ENCODE results near the gene GPC5. TPM values are rescaled to one million over a fixed set of nuclear protein-coding genes. Genes with fewer than 3 reads are reported as not detected.

Gene GPC5
- total and polyA plus RNA-seq, 7 experiments from 2014 or later: 0.10 to 0.38 TPM; not detected in 5

GRCh38 chr13:91571681-91572080 lies 173.3 kb downstream of the GPC5 start:
- CTCF ChIA-PET: no interaction called here
- Mint-ChIP-seq H3K27me3 (peaks cover 0 to 10% (median 0%) of the 10 kb centered on the region in 5 donors), H3K4me3 (no peak overlapping the region), H3K9me3 (peaks cover 0 to 3% (median 0%) of the 10 kb centered on the region in 11 donors), H3K36me3 (no peaks in the 10 kb centered on the region), H3K27ac (no peak overlapping the region), H3K4me1 (no peaks in the 10 kb centered on the region)
- ATAC-seq (no peak), DNase-seq (no peak)
- POLR2A ChIA-PET: no interaction called here
- no peaks in the 10 kb centered on the region for H3K4me1 ChIP-seq (ENCODE audit: control insufficient read depth in 2 of 2, insufficient read depth in 2 of 2, low read length in 2 of 2)
- intact Hi-C loops (cut with micrococcal nuclease): loop anchor here in 1 of 2 donors (10.0 kb wide), 1 partner anchor 197 kb away; no protein-coding TSS in a partner anchor
- H3K9me3 ChIP-seq (ENCODE audit: control insufficient read depth in 2 of 3, low read length in 3 of 3): no peaks in the 10 kb centered on the region
- H3K4me3 ChIP-seq (ENCODE audit: low read length): no peak overlapping the region
- no peaks in the 10 kb centered on the region for H3K36me3 ChIP-seq (ENCODE audit: control insufficient read depth in 2 of 3, insufficient read depth in 3 of 3, low read length in 3 of 3)
- no peak overlapping the region for H3K27ac ChIP-seq (ENCODE audit: low read depth, low read length)
- no peaks in the 10 kb centered on the region for H3K27me3 ChIP-seq (ENCODE audit: control insufficient read depth in 2 of 2, insufficient read depth in 2 of 2, low read length in 2 of 2)

DNA sequence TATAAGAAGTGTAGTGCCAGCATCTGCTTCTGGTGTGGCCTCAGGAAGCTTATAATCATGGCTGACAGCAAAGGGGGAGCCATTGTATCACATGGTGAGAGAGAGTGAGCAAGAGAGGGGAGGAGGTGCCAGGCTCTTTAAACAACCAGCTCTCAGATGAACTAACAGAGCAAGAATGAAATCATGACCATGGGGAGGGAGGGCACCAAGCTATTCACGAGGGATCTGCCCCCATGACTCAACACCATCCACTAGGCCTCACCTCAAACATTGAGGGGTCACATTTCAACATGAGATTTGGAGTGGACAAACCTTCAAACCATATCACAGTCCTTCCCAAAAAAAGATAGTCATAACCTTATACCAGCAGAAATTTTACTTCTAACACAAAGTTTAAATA lies 174.0 kb downstream of the GPC5 start:
- peaks cover 0 to 4% (median 0%) of the 10 kb centered on the region in 11 donors for H3K9me3 Mint-ChIP-seq
- ChIA-PET CTCF (no interaction called here), POLR2A (no interaction called here)
- ATAC-seq (no peak), DNase-seq (no peak)
- Histone ChIP-seq H3K4me3 (ENCODE audit: low read length) (no peak overlapping the region), H3K27ac (ENCODE audit: low read depth, low read length) (no peak overlapping the region), H3K4me1 (ENCODE audit: control insufficient read depth in 2 of 2, insufficient read depth in 2 of 2, low read length in 2 of 2) (no peaks in the 10 kb centered on the region), H3K9me3 (ENCODE audit: control insufficient read depth in 2 of 3, low read length in 3 of 3) (no peaks in the 10 kb centered on the region), H3K27me3 (ENCODE audit: control insufficient read depth in 2 of 2, insufficient read depth in 2 of 2, low read length in 2 of 2) (no peaks in the 10 kb centered on the region), H3K36me3 (ENCODE audit: control insufficient read depth in 2 of 3, insufficient read depth in 3 of 3, low read length in 3 of 3) (no peaks in the 10 kb centered on the region)
- peaks cover 0 to 10% (median 0%) of the 10 kb centered on the region in 5 donors for H3K27me3 Mint-ChIP-seq
- no peak overlapping the region for H3K4me3 Mint-ChIP-seq
- intact Hi-C loops (cut with micrococcal nuclease): loop anchor here in 1 of 2 donors (10.0 kb wide), 1 partner anchor 198 kb away; no protein-coding TSS in a partner anchor
- H3K36me3 Mint-ChIP-seq: no peaks in the 10 kb centered on the region
- H3K4me1 Mint-ChIP-seq: no peaks in the 10 kb centered on the region
- H3K27ac Mint-ChIP-seq: no peak overlapping the region

DNA sequence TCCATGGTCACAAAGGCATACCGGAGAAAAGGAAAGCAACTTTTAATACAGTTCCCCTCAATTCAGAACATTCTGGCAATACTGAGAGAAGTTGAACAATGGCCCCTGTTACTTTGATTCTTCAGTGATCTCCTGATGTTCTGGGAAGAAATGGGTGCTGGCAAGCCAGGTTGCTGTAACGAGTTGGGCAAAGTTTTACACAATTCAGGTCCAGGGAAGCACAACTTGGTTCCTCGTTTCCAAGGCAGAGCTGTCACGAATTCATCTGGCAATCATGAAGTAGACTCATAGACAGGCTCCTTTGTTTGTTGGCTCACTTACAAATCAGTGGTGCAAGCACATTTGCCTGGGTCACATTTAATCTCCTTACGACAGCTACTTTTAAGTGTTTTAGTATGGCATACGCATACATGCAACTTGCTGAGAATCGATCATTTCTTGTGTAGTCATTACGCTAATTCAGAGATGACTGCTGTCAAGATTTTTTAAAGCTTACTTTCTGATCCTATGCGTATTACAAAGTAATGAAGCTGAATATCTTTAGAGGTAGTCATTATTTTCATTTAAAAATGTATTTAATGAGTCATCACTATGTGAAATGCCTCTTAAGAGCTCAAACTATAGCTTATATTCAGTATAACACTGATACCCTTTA lies 174.7 kb downstream of the GPC5 start:
- Histone ChIP-seq H3K27me3 (ENCODE audit: control insufficient read depth in 2 of 2, insufficient read depth in 2 of 2, low read length in 2 of 2) (no peaks in the 10 kb centered on the region), H3K27ac (ENCODE audit: low read depth, low read length) (no peak overlapping the region), H3K36me3 (ENCODE audit: control insufficient read depth in 2 of 3, insufficient read depth in 3 of 3, low read length in 3 of 3) (no peaks in the 10 kb centered on the region), H3K4me3 (ENCODE audit: low read length) (no peak overlapping the region), H3K9me3 (ENCODE audit: control insufficient read depth in 2 of 3, low read length in 3 of 3) (no peaks in the 10 kb centered on the region), H3K4me1 (ENCODE audit: control insufficient read depth in 2 of 2, insufficient read depth in 2 of 2, low read length in 2 of 2) (no peaks in the 10 kb centered on the region)
- DNase-seq (no peak), ATAC-seq (no peak)
- H3K36me3 Mint-ChIP-seq: no peaks in the 10 kb centered on the region
- intact Hi-C loops (cut with micrococcal nuclease): loop anchor here in 1 of 2 donors (10.0 kb wide), 1 partner anchor 198 kb away; no protein-coding TSS in a partner anchor
- peaks cover 0 to 6% (median 0%) of the 10 kb centered on the region in 11 donors for H3K9me3 Mint-ChIP-seq
- H3K4me1 Mint-ChIP-seq: no peaks in the 10 kb centered on the region
- H3K4me3 Mint-ChIP-seq: no peak overlapping the region
- H3K27me3 Mint-ChIP-seq: peaks cover 0 to 10% (median 0%) of the 10 kb centered on the region in 5 donors
- no peak overlapping the region for H3K27ac Mint-ChIP-seq
- CTCF ChIA-PET: no interaction called here
- POLR2A ChIA-PET: no interaction called here

DNA sequence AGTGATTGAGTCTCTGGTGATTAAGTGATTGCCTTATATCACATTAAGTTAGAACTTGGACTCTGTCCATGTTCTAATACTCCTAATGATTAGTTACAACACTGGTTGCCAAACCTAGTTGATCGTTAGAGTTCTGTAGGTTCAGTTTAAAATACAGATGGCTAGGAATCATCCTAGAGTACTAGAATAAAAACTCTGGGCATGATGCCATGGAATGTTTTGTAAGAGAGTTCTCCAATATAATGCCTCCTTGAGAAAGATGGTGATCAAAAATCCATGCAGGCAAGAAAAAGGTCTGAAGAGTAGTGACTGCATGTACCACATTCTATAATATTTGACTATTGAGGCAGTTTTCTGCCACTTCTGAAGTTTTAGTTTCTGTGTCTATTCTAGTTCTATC lies 176.3 kb downstream of the GPC5 start:
- H3K9me3 ChIP-seq (ENCODE audit: control insufficient read depth in 2 of 3, low read length in 3 of 3): no peaks in the 10 kb centered on the region
- Mint-ChIP-seq H3K4me3 (no peak overlapping the region), H3K27ac (no peak overlapping the region), H3K4me1 (no peaks in the 10 kb centered on the region), H3K9me3 (peaks cover 0 to 9% (median 1%) of the 10 kb centered on the region in 11 donors), H3K27me3 (peaks cover 0 to under 1% (median 0%) of the 10 kb centered on the region in 5 donors), H3K36me3 (no peaks in the 10 kb centered on the region)
- ChIA-PET CTCF (no interaction called here), POLR2A (no interaction called here)
- H3K4me3 ChIP-seq (ENCODE audit: low read length): no peak overlapping the region
- H3K27me3 ChIP-seq (ENCODE audit: control insufficient read depth in 2 of 2, insufficient read depth in 2 of 2, low read length in 2 of 2): no peaks in the 10 kb centered on the region
- no peaks in the 10 kb centered on the region for H3K36me3 ChIP-seq (ENCODE audit: control insufficient read depth in 2 of 3, insufficient read depth in 3 of 3, low read length in 3 of 3)
- H3K27ac ChIP-seq (ENCODE audit: low read depth, low read length): no peak overlapping the region
- no peak for ATAC-seq
- H3K4me1 ChIP-seq (ENCODE audit: control insufficient read depth in 2 of 2, insufficient read depth in 2 of 2, low read length in 2 of 2): no peaks in the 10 kb centered on the region
- intact Hi-C loops (cut with micrococcal nuclease): loop anchor here in 1 of 2 donors (10.0 kb wide), 1 partner anchor 200 kb away; no protein-coding TSS in a partner anchor
- DNase-seq: no peak

DNA sequence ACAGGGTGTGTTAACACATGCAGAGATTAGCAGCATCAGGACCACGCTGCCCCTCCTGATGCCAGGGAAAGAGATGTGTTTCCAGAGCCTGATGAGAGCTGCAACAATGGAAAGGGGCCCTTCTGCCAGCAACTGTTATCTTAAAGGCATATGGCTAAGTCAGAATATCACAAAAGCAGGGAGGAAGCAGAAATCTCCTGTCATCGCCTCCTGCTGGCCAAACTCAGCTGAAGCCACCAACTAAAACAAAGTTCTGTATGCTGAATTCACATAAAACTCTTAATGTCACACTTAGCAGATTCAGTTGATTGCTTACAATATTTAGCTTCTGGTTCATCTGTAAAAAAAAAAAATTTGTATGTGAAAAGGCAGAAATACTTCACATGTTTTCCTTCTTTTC lies 178.2 kb downstream of the GPC5 start:
- no peaks in the 10 kb centered on the region for H3K36me3 ChIP-seq (ENCODE audit: control insufficient read depth in 2 of 3, insufficient read depth in 3 of 3, low read length in 3 of 3)
- no peaks in the 10 kb centered on the region for H3K27me3 Mint-ChIP-seq
- no peak overlapping the region for H3K27ac ChIP-seq (ENCODE audit: low read depth, low read length)
- H3K27me3 ChIP-seq (ENCODE audit: control insufficient read depth in 2 of 2, insufficient read depth in 2 of 2, low read length in 2 of 2): no peaks in the 10 kb centered on the region
- DNase-seq: no peak
- no peak for ATAC-seq
- no peak overlapping the region for H3K27ac Mint-ChIP-seq
- H3K9me3 ChIP-seq (ENCODE audit: control insufficient read depth in 2 of 3, low read length in 3 of 3): no peaks in the 10 kb centered on the region
- H3K4me1 Mint-ChIP-seq: no peaks in the 10 kb centered on the region
- H3K9me3 Mint-ChIP-seq: peaks cover 0 to 18% (median 4%) of the 10 kb centered on the region in 11 donors
- ChIA-PET POLR2A (no interaction called here), CTCF (no interaction called here)
- no peaks in the 10 kb centered on the region for H3K36me3 Mint-ChIP-seq
- intact Hi-C loops (cut with micrococcal nuclease): loop anchor here in 1 of 2 donors (10.0 kb wide), 1 partner anchor 202 kb away; no protein-coding TSS in a partner anchor
- H3K4me3 ChIP-seq (ENCODE audit: low read length): no peak overlapping the region
- no peak overlapping the region for H3K4me3 Mint-ChIP-seq
- H3K4me1 ChIP-seq (ENCODE audit: control insufficient read depth in 2 of 2, insufficient read depth in 2 of 2, low read length in 2 of 2): no peaks in the 10 kb centered on the region

DNA sequence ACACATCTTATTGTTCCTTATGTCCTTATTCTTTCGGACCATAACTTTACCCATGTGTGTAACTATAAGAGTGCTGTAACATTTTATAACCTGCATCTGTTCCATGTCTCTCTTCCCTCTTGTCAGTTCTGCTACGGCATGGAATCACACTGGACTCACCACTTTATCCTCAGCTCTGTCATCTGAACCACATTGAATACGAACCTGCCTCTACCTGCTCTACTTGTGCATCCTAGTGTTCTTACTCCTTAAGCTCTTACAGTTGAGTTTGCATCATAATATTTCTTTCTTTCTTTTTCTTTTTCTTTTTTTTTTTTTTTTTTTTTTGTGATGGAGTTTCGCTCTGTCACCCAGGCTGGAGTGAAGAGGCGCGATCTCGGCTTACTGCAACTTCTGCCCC lies 180.9 kb downstream of the GPC5 start:
- Mint-ChIP-seq H3K27me3 (peaks cover 0 to 4% (median 0%) of the 10 kb centered on the region in 5 donors), H3K9me3 (peaks cover 0 to 18% (median 4%) of the 10 kb centered on the region in 11 donors), H3K36me3 (no peaks in the 10 kb centered on the region), H3K4me1 (peaks cover 0 to 1% (median 0%) of the 10 kb centered on the region in 7 donors), H3K27ac (no peak overlapping the region), H3K4me3 (no peak overlapping the region)
- Histone ChIP-seq H3K4me1 (ENCODE audit: control insufficient read depth in 2 of 2, insufficient read depth in 2 of 2, low read length in 2 of 2) (no peaks in the 10 kb centered on the region), H3K4me3 (ENCODE audit: low read length) (no peak overlapping the region), H3K9me3 (ENCODE audit: control insufficient read depth in 2 of 3, low read length in 3 of 3) (no peaks in the 10 kb centered on the region), H3K36me3 (ENCODE audit: control insufficient read depth in 2 of 3, insufficient read depth in 3 of 3, low read length in 3 of 3) (no peaks in the 10 kb centered on the region), H3K27ac (ENCODE audit: low read depth, low read length) (no peak overlapping the region), H3K27me3 (ENCODE audit: control insufficient read depth in 2 of 2, insufficient read depth in 2 of 2, low read length in 2 of 2) (no peaks in the 10 kb centered on the region)
- no peak for DNase-seq
- no peak for ATAC-seq
- ChIA-PET POLR2A (no interaction called here), CTCF (interaction anchor here (0.7 kb wide), 1 partner anchor 20 kb away, joined by 3 read pairs; no protein-coding TSS in a partner anchor)
- intact Hi-C loops (cut with micrococcal nuclease): loop anchor here in 1 of 2 donors (10.0 kb wide), 1 partner anchor 205 kb away; no protein-coding TSS in a partner anchor

- H3K4me1 ChIP-seq (ENCODE audit: control insufficient read depth in 2 of 2, insufficient read depth in 2 of 2, low read length in 2 of 2): no peaks in the 10 kb centered on the region
- H3K4me3 ChIP-seq (ENCODE audit: low read length): no peak overlapping the region
- H3K27ac Mint-ChIP-seq: no peak overlapping the region
- H3K4me3 Mint-ChIP-seq: no peak overlapping the region
- peaks cover 0 to 18% (median 4%) of the 10 kb centered on the region in 11 donors for H3K9me3 Mint-ChIP-seq
- peaks cover 0 to 1% (median 0%) of the 10 kb centered on the region in 7 donors for H3K4me1 Mint-ChIP-seq
- intact Hi-C loops (cut with micrococcal nuclease): no loop called here
- H3K36me3 Mint-ChIP-seq: no peaks in the 10 kb centered on the region
- DNase-seq: no peak
- H3K27me3 ChIP-seq (ENCODE audit: control insufficient read depth in 2 of 2, insufficient read depth in 2 of 2, low read length in 2 of 2): no peaks in the 10 kb centered on the region
- no peak overlapping the region for H3K27ac ChIP-seq (ENCODE audit: low read depth, low read length)
- CTCF ChIA-PET: no interaction called here
- H3K27me3 Mint-ChIP-seq: peaks cover 0 to 4% (median 0%) of the 10 kb centered on the region in 5 donors
- no peaks in the 10 kb centered on the region for H3K9me3 ChIP-seq (ENCODE audit: control insufficient read depth in 2 of 3, low read length in 3 of 3)
- no peaks in the 10 kb centered on the region for H3K36me3 ChIP-seq (ENCODE audit: control insufficient read depth in 2 of 3, insufficient read depth in 3 of 3, low read length in 3 of 3)
- POLR2A ChIA-PET: no interaction called here
- no peak for ATAC-seq
Measured at GRCh38 chr13:91580749-91581148, 182.3 kb downstream of the GPC5 start.
